T47D (cell line): ENCODE results near the gene OTUD6A.
A peak's percentile ranks its signal among the peaks of the same experiment; 100 is the strongest.
"Not testable (repeated sequence)": the region's sequence is repeated elsewhere in the genome, so short reads cannot be mapped to it uniquely, and the experiment has no call there.

Experiments
- DNase-seq, 2 experiments: peaks; one replicate each; pipeline versions ENCODE4 v3.0.0 to v3.0.0-alpha.2; 2011 to 2012; ENCODE audit warnings: low read depth in 1 of 2, low spot score in 1 of 2
- JUND ChIP-seq: IDR thresholded peaks from 2 replicates; pipeline ENCODE4 v1.6.1; 2012; ENCODE audit warnings: low read depth
- in situ Hi-C: cut with HindIII; loops from 2 replicates; pipeline ENCODE4 v1.10.0; 2016; ENCODE audit warnings: low sequenced_read_pairs, low pct_unique_long_range_greater_than_20kb

Gene OTUD6A

GRCh38 chrX:70062961-70063550, 799 bp downstream of the OTUD6A start:
- DNase-seq, result no peak
- in situ Hi-C loops, result no loop called here
- no peak for TF ChIP-seq JUND

- in situ Hi-C loops, result no loop called here
- no peak for DNase-seq
- TF ChIP-seq JUND, result no peak
Measured at GRCh38 chrX:70066646-70067045, 4.4 kb downstream of the OTUD6A start.

- in situ Hi-C loops, result no loop called here
- TF ChIP-seq JUND, result no peak
- DNase-seq, result no peak
Measured at GRCh38 chrX:70079297-70079696, 17.0 kb downstream of the OTUD6A start.

GRCh38 chrX:70079870-70080269, 17.6 kb downstream of the OTUD6A start:
- TF ChIP-seq JUND, result no peak
- in situ Hi-C loops, result no loop called here

GRCh38 chrX:70082723-70083122, 20.5 kb downstream of the OTUD6A start:
- TF ChIP-seq JUND, result no peak
- in situ Hi-C loops, result no loop called here
- no peak for DNase-seq

More at GRCh38 chrX:70079870-70080269, 17.6 kb downstream of the OTUD6A start:
- no peak for DNase-seq

GRCh38 chrX:70084592-70085240, 22.5 kb downstream of the OTUD6A start:
- in situ Hi-C loops, result no loop called here
- TF ChIP-seq JUND, result no peak
- DNase-seq, result no peak

- peak in 1 of 2 experiments; percentile 30 for DNase-seq
- TF ChIP-seq JUND, result no peak
- in situ Hi-C loops, result no loop called here
Measured at GRCh38 chrX:70087857-70088630, 25.8 kb downstream of the OTUD6A start.

- in situ Hi-C loops, result no loop called here
- peak in 1 of 2 experiments; percentile 36 for DNase-seq
- TF ChIP-seq JUND, result no peak
Measured at GRCh38 chrX:70088751-70089150, 26.5 kb downstream of the OTUD6A start.

GRCh38 chrX:70089604-70090297, 27.5 kb downstream of the OTUD6A start:
- in situ Hi-C loops, result no loop called here
- no peak for TF ChIP-seq JUND
- no peak for DNase-seq

- in situ Hi-C loops, result no loop called here
- TF ChIP-seq JUND, result no peak
- DNase-seq, result no peak
Measured at GRCh38 chrX:70092247-70092646, 30.0 kb downstream of the OTUD6A start.

- peak in 1 of 2 experiments; percentile 26 for DNase-seq
- in situ Hi-C loops, result no loop called here
- TF ChIP-seq JUND, result no peak
Measured at GRCh38 chrX:70096052-70096451, 33.8 kb downstream of the OTUD6A start.

GRCh38 chrX:70105229-70105628, 43.0 kb downstream of the OTUD6A start:
- in situ Hi-C loops, result no loop called here
- no peak for DNase-seq
- no peak for TF ChIP-seq JUND

GRCh38 chrX:70111436-70112026, 49.3 kb downstream of the OTUD6A start:
- in situ Hi-C loops, DNase-seq: not testable (repeated sequence)
